HS-27A (cell line): Measurements from ENCODE around the gene CBFB.
"Not testable (repeated sequence)": the region's sequence is repeated elsewhere in the genome, so short reads cannot be mapped to it uniquely, and the experiment has no call there.

Source experiments
- DNase-seq: peaks from one replicate; pipeline ENCODE4 v3.0.0-alpha.2; 2012; ENCODE audit warnings: low read depth, missing footprints

The CBFB gene

DNA sequence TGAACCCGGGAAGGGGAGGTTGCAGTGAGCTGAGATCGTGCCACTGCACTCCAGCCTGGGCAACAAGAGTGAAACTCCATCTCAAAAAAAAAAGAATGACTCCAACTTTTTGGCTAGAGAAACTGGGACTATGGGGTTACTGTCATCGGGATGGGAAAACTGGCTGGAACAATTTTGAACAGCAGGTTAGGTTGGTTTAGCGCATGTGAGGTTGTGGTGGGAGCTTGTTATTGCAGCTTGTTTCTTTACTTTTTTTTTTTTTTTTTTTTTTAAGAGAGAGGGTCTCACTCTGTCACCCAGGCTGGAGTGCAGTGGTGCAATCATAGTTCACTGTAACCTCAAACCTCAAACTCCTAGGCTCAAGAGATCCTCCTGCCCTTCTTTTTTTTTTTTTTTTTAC, 12.6 kb downstream of the CBFB start:
- DNase-seq, result not testable (repeated sequence)

DNA sequence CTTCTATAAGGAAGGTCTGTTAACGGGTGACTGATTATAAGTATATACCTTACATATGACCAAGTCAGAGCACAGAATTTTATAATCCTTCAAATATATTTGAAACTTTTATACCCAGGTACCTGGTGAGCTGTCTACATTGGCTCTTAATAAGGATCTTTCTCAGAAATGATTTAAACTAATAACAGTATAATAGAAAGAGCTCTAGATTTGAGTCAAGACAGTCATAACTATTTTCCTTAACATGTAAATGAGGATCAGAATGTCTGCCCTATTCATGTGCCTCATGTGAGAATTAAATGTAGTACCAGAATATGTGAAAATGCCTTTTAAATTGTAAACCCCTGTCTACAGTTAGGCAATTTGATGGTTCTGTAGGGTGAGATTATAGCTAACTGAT, 14.5 kb downstream of the CBFB start:
- DNase-seq, result no peak

DNA sequence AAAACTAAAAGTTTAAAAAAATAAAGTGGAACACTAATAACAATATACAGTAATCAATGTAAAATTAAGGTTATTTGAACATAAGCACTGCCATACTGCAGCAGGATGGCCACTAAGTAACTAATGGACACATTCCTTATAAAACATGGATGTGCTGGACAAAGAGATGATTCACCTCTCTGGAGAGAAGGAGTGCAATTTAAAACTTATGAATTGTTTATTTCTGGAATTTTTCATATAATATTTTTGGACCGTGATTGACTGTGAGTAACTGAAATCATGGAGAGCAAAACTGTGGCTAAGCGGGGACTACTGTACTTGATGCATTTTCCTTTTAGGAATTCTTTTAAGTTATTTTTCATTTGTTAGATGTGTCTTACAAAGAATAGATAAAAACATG, 21.8 kb downstream of the CBFB start:
- no peak for DNase-seq

DNA sequence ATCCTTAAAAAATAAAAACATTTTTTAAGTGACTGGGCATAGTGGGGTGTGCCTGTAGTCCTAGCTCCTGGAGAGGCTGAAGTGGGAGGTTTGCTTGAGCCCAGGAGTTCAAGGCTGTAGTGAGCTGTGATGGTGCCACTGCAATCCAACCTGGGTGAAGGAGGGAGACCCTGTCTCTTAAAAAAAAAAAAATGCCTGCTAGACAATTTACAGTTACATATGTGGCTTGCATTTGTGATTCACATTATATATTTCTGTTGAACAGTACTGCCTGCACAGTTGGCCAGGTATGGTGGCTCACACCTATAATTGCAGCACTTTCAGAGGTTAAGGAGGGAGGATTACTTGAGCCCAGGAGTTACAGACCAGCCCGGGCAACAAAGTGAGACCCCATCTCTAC, 23.4 kb downstream of the CBFB start:
- no peak for DNase-seq

DNA sequence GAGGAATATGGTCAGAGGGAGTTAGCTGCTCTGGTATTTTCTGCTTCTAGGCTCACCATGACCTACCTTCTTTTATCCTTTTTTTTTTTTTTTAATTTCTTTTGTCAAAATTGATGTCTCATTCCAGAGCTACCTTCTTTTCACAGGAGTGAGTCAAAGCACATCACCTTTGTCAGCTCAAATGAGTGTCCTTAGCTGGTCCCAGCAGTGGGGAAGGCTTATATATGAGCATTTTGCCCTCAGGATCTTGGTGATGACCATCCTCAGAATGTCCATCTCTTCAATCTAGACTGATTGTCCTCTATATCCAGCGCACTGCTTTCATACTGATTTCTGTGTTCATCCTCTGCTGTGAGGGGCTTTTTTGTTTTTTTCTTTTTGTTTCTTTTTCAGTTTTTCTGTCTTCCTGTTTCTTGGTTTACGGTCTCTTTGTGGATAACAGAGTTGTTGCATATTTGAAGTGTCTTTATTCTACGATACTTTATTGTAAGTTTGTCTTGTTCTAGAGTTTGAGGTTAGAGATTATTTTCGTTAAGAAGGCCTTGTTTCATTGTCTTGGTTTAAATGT, 24.9 kb downstream of the CBFB start:
- DNase-seq, result no peak

DNA sequence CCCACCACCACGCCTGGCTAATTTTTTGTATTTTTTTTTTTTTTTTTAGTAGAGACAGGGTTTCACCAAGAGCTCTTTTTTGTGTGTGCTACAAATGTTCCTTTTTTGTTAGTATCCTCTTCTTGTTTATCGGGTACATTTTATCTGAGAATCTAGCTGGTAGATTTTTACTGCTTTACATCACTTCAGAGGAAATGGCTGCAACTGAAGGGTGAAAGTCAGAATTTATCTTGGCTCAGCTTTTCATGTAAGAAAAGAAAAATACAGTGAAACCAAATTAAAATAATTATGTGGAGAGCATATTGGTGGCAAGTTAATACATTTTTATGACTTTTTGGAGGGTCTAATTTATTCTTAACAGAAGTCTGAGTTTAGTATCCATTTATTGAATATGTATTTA, 26.0 kb downstream of the CBFB start:
- DNase-seq, result no peak

DNA sequence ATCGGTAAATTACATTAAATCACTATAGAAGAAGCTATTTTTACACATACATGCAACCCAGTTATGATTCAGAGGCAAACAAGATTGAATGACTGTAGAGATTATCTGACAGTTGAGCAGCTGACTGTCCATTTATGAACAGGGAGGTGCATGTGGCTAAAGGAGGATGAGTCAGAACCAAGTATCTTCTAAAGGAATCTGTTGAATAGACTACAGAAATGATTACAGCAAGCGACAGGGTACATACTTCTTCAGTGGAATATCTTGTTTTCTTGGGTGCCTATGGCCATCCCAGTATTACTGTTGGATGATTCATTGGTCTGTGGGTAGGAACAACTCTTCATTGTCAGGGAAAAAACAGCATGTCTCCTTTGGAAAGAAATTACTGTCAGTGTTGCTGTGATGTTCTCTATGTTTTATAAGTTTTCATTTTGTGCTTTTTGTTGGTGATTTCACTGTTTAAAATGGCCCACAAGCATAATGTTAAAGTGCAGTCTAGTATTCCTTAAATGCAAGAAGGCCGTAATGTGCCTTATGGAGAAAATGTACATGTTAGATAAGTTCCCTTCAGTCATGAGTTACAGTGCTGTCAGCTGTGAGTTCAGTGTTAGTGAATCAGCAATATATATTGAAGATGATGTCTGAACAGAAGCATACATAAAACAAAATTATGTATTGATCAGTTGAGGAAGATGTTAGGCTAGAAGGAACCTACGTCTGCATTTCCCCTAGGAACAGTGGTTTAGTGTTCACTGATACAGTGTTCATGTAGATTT, 27.0 kb downstream of the CBFB start:
- peak; percentile 74 for DNase-seq

DNA sequence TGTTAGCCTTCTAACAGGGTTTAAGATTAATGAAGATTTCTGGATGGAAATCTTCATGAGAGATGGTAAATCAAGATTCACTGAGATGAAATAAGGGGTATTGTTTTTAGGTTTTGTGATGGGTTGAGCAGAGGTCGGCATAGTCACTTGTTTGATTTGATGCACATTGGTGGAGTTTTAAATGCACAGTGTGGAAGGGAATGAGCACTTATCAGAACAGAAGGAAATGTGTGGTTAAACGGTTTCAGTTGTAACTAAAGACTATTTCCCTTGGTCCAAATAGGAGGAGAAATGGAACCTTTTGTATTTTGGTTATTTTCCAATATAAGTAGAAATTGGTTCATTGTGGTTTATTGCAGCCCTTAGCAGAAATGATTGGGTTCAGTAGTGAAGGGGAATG, 34.1 kb downstream of the CBFB start:
- DNase-seq, result no peak

DNA sequence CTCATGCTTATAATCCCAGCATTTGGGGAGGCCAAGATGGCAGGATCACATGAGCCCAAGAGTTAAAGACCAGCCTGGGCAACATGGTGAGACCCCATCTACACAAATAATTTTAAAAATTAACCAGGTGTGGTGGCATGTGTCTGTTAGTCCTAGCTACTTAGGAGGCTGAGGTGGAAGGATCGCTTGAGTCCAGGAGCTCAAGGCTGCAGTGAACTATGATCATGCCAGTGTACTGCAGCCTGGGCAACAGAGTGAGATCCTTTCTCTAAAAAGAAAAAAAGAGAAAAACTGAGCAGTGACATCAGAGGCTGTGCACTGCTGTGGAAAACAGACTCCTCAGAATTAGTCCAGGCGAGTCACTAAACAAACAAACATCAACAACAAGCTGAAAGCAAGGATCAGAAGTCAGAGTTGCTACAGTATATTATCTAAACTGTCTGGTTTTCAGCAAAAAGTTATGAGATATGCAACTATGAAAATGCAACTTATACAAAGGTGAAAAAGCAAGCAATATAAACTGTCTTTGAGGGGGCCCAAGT, 39.3 kb downstream of the CBFB start:
- no peak for DNase-seq

DNA sequence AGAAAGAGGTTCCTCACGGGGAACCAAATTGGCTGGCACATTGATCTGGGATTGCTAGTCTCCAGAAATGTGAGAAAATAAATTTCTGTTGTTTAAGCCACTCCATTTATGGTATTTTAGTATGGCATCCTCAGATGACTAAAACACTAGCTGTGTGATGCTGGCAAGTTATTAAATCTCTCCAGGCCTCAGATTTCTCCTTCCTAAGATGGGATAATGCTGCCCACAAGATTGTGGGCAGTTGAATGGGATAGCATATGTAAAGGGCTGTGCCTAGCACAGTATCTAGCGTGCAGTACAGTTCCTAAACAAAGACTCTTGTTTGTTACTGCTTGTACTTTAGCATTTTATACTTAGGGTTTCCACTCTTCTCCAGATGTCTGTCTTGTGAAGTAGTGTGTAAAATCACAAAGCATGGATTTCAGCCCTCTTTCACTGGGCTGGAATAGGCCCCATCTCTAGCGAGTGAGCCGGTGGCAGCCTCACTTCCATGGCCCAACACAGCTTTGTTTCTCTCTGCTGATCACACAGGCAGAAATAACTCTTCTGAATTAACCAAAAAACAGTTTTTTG, 42.6 kb downstream of the CBFB start:
- no peak for DNase-seq

DNA sequence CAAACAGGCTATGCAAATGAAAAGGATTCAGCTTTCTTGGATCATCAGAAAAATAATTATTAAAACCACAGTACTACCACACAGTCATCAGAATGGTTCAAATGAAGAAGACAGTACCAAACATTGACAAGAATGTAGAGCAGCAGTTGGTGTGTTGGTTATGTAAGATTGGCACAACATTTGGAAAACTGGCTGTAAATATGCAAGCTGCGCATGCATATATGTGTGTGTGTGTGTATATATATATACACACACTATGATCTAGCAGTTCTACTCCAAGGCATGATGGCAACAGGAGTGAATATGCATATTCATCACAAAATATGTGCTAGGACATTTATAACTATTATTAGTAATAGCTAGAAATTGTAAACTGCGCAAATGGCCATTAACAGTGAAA, 46.4 kb downstream of the CBFB start:
- no peak for DNase-seq

DNA sequence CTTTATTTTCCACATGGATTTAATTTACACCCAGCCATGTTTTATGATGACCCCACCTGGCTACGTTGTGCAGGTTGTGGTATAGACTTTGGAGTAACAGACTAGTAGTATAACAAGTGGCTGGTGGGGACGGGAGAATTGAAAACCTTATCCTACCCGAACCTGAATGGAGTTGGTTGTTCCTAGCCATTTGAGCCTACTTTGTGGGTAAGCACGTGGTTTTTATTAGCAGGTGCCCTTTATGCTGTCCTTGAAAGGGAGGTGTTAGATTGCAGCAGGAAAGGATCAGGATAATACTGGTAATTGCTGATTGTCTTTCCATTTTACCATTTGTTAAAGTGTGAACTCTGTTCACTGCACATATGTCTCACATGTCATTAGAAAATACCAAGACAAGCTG, 48.9 kb downstream of the CBFB start:
- no peak for DNase-seq

DNA sequence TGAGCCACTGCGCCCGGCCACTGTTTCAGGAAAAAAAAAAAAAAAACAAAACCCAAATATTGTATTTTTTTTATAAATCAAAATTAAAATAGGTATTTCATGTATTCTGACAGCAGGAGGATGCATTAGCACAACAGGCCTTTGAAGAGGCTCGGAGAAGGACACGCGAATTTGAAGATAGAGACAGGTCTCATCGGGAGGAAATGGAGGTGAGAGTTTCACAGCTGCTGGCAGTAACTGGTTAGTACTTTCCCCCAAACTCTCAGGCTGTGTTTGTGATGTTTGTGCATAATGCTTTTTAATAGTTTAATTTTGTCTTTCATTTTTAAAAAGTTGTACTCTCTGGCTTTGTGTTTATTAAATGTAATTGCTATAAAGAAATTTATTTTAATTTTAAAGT, 53.2 kb downstream of the CBFB start:
- DNase-seq, result no peak

DNA sequence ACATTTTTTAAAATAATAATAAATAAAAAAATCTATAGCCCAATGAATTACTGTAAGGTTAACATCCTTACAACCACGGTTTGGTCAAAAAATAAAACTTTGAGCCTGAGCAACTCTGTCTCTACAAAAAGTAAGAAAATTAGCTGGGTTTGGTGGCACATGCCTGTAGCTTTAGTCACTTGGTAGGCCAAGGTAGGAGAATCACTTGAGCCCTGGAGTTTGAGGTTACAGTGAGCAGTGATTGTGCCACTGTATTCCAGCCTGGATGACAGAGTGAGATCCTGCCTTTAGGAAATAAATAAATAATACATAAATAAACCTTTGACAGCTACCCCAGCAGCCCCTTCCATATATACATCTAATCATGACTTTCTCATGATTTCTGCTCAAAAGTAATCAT, 53.9 kb downstream of the CBFB start:
- no peak for DNase-seq

DNA sequence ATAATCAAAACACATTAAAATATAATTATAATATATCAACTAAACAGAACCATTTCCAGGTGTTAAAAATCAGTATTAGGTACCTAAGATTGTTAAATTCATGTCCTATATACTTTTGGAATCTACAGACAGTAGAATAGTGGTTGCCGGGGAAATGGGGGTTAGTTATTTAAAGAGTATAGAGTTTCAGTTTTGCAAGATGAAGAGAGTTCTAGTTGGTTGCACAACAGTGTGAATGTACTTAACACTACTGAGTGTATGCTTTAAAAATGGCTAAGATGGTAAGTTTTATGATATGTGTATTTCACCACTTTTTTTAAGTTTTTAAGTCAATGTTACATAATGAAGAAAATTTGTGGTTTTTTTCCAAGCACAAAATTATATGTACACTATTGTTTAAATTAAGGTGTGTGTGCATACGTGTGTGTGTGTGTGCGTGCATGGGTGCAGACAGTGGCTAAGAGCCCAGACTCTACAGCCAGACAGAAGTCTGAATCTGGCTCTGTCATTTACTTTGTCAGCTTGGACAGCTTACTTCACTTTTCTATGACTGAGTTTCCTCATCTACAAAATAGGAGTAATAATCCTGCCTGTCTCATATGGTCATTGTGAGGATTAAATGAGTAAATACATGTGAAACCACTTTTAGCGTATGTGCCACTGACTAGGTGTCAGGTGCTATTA, 55.5 kb downstream of the CBFB start:
- no peak for DNase-seq

DNA sequence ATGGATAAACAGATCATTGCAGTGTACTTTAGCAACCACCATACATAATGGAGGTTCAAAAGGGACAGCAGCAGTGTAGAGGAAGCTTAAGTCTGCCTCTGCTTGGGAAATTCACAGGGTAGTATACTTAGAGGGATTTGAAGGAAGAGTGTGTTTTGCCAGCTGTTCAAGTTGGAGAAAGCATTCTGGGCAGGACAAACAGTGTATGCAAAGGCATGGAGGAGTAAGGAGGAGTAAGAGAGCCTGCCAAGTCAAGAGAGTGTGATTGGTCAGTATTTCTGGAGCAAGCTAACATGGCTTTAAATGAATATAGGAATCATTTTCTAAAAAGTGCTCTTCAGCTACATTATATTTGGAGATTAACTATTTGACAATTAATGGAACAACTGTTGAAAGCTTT, 57.9 kb downstream of the CBFB start:
- DNase-seq, result no peak

DNA sequence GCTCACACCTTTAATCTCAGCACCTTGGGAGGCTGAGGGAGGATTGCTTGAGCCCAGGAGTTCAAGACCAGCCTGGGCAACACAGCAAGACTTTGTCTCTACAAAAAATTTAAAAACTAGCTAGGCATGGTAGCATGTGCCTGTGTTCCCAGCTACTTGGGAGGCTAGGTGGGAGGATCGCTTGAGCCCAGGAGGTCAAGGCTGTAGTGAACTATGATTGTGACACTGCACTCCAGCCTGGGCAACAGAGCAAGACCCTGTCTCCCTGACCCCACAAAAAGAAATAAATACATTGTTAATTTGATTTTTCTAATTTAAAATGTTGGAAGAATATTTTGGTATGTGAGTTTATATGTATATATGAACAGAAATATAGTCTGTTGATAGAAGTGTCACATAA, 58.3 kb downstream of the CBFB start:
- DNase-seq, result no peak

DNA sequence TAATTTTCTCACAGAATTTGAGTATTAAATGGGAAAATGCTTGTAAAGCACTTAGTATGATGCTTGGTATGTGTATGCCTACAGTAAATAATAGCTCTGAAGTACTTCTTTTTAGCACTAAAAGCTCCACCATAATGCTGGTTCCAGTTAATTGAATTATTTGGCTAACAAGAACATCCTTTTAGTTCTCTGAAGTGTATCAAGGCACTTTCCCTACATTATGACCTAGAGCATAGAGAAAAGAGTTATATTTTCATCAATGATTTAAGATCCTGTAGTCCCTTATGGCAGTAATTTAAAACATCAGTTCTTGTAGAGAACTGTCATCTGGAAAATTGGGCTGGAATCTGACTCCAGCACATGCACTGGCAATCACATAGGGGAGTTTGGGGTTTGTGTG, 58.9 kb downstream of the CBFB start:
- DNase-seq, result no peak

DNA sequence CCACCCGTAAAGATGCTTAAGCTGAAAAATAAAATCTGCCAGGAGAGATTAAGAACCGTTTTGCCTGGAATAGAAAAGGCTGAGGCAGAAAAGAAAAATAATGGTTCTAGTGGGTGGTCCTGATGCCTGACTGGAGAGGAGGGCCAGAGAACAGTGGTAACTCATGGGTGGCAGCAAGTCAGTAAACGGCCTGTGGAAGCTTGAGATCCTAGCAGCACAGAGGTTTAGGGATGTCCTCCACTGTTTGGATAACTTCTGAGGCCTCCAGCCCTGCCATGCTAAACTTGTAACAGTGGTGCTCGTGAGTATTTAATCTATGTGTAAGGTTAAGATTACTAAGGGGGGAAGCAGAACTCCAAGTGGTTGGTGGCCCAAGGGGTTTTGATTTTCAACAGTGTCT, 59.6 kb downstream of the CBFB start:
- no peak for DNase-seq

DNA sequence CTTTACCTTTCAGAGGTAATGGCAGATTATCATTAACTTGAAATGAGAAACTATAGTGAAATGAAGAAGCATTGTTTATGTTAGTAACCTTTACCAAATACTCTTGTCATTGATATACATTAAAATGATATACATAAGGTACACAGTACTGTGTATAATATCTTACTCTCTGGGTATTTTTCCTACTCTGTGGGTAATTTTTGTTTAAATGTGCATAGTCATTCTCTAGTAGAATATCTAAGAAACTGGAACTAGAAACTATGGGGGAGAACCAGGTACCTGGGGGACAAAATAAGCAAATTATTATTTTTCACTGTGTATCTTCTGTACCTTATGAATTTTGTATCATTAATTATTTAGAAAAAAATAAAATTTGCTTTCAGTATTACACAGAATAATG, 60.2 kb downstream of the CBFB start:
- DNase-seq, result no peak

DNA sequence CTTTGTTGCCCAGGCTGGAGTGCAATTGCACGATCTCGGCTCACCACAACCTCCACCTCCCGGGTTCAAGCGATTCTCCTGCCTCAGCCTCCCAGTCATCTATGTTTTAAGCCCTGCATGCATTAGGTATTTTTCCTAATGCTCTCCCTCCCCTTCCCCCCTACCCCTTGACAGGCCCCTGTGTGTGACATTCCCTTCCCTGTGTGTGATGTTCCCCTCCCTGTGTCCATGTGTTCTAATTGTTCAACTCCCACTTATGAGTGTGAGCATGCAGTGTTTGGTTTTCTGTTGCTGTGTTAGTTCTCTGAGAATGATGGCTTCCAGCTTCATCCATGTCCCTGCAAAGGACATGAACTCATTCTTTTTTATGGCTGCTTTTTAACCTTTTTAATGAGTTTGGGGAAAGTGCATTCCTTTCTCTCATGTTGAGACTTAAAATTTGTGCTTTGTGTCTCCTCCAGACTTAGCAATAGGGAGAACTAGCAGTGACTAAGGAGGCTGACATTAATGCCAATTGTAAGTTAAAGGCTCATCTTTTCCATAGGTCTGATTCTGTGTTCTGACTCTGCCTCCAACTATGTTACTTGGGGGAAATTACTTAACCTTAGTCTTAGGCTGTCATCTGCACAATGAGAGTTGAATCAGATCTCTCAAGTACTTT, 63.1 kb downstream of the CBFB start:
- no peak for DNase-seq

DNA sequence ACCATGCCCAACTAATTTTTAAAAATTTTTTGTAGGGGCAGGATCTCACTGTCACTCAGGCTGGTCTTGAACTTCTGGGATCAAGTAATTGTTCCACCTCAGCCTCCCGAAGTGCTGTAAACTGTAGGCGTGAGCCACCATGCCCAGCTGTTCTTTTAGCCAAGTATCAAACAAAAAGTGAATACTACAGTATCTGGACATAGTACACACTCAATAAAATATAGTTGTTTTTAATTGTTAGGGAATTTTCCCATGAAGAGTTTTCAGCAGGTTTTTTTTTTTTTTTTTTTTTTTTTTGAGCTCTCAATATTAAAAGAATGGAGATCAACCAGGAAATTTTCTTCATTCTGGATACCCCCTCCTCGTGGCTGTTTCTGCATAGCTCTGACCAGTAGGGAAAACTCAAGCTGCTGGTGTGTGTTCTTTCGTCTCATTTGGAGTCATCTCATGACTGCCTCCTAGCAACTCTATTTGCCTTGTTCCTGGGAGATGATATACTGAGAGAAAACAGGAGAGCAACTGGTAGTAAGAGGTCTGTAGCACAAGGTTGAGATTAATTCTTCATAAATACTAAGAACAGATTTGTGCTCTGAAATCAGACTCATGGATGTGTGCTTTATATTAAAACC, 64.3 kb downstream of the CBFB start:
- no peak for DNase-seq
